Measurements from ENCODE around the gene NEO1.
"Not testable (repeated sequence)": the region's sequence is repeated elsewhere in the genome, so short reads cannot be mapped to it uniquely, and the experiment has no call there.

NEO1 gene

DNA sequence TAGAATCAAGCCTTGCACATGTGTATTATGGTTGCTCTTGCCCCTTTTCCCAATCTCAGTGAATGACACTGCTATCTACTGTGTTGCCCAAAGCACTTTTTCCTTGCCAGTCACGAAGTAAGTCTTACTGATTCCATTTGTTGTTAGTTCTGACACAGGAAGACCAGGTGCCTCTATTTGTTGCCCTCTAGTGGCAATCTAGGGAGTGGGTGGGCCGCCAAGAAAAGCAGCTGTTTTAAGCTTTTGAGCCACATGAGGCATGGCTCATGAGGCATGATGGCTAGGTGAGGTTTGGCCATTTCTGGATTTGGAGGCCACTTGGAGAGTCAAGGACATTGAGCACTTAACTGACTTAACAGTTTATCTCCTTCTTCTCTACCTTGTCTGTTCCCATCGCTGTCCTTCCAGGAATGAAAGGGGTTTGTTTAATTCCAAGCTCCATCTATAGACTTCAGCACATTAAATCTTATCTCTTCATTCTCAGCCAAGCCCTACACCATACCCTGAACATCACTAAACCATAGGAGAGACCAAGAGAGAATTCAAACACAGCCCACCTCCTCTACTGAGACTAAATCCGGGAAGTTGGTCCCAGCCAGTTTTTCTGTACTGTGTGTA, 213.4 kb downstream of the NEO1 start:
- peak; percentile 63 for DNase-seq (ENCODE audit: low spot score)

DNA sequence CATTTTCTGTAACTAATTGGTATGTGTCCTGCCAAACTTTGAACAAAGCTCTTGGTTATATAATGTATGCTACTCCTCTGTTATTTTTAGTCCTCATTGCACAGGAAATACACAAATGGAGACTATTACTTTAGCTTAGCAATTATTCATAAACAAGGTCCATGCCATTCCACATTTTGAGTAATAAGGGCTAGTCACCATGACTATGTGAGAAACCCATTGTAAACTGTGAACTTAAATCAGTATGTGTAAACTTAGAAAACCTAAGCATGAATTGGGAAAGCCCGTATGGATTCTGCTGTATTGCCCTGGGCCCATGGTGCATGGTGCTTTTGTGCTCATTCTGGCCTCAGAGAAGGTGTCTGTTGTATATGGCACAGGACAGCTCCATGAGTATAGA, 216.2 kb downstream of the NEO1 start:
- DNase-seq (ENCODE audit: low spot score), result no peak

DNA sequence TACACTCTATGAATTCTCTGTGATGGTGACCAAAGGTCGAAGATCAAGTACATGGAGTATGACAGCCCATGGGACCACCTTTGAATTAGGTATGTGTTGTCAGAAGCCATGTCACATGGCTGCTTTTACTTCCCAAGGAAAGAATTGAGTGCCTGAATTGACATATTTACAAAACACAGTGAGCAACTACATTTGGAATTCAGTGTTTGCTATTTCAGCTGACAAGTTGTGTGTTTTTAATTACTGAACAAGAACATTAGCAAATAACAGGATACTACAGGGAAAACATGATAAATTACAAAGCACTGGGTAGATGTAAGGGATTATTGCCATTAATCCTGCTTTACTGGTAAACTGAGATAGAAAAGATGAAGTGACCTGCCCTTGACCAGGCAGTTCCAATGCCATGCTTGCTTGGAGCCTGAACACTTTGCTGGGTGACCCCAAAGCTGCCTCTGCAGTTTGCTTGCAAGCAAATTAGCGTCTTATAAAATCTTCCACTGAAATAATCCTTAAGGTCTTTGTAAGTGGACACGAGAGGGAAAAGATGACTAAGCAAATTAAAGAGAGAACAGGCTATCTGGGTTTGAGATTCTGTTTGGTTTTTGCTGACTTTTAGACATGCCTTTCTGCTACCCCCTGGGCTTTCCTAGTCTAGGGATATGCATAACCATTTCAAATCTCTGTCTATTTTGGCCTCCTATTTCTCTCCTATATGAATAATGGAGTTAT, 218.3 kb downstream of the NEO1 start:
- no peak for DNase-seq (ENCODE audit: low spot score)

DNA sequence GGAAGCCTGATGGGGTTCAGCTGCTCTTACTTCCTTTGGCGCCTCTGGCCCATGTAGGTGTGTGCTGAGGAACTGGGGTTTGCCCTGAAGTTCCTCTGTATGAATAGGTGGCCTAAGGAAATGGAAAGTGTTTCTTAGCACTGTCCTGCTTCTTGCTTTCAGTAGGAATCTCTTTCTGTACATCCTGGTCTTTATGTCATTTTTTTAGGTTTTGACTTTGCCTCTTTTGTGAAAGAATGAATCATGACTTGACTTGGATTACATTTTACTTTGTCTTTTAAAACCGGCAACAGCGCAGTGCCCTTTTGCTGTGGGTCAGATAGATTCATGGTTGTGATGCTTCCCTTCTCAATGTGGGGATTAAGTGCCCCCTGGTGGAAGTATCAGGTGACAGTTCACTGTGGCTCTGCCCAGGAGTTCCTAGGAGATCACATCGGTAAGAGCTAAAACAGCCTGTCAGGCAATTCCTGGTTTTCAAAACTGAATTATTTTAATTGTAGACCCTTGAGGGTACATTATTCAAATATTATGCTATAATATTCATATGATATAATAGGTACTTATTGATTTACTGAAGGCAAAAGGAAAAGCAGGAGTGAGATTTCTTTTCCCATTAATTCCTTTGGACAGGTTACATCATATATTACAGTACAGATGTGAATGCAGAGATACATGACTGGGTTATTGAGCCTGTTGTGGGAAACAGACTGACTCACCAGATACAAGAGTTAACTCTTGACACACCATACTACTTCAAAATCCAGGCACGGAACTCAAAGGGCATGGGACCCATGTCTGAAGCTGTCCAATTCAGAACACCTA, 221.1 kb downstream of the NEO1 start:
- peak; percentile 67 for DNase-seq (ENCODE audit: low spot score)

DNA sequence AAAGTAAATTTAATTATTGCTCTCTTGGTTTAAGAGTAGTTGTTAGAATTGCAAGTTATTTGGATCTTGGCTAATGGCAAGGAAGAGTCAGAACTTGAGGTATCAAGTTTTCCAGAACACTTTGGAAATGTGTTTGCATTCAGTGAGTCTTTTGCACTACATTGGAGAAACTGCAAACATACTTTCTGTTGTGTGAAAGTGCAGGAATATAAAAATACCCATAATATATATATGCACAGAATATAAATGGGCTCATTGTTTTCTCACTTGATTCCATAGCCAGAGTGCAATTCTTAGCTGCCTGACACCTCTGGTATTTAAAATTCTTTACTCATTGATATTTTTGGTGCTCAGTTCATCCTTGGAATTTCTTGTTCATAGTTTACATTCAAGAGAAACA, 223.6 kb downstream of the NEO1 start:
- no peak for DNase-seq (ENCODE audit: low spot score)

DNA sequence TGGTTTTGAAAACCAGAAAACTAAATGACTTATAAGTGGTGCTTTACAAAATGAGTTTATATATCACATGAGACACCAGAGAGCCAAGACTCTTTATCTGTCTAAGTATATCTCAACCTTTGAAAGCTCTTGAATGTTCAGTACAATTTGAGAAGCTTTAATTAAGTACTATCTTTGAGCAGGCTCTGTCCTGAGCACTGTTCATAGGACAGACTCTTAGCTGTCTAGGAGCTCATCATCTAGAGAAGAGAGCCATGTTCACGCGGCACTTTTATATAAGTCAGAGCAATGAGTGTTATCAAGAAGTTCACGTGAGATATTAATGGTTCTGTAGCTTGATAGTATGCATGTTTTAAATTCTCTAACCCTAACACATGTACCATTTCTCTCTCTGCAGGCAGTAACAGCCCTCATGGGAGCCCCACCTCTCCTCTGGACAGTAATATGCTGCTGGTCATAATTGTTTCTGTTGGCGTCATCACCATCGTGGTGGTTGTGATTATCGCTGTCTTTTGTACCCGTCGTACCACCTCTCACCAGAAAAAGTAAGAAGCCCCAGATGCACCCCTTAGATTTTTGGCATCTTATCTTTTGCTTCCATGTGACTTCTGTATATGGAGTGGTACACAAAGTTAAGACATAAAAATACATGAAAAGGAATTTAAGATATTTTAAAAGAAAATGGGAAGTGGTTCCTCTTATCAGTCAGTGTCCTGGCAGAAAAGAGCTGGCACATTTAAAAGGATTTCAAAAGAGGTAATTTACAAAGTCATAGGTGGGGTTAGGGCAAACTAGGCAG, 230.5 kb downstream of the NEO1 start:
- no peak for DNase-seq (ENCODE audit: low spot score)

DNA sequence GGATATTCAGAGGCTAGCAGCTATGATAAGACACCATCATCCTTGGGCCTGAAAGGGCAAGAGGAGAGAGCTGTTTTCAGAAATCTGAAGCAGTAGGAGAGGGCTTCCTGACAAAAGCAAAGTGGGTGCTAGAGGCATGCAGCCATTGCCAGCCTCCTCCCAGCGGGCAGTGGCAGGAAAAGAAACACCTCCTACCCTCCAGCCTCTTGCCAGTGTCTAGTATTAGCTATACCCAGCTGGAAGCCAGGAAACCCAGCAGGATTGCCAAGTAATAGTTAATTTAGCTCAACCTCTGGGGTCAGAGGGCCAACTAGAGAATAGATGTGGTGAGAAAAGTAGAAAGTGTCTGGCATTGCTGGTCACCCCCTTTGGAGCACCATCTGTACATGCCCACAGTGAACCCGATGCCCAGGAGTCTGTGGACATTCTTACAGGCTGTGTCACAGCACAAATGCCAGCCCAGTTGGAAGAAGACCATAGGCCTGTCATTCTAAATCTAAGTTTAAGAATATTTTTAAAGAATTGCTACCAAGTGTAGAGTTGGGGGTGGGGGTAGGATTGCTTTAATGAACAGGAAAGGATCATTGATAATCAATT, 231.2 kb downstream of the NEO1 start:
- DNase-seq (ENCODE audit: low spot score), result no peak

DNA sequence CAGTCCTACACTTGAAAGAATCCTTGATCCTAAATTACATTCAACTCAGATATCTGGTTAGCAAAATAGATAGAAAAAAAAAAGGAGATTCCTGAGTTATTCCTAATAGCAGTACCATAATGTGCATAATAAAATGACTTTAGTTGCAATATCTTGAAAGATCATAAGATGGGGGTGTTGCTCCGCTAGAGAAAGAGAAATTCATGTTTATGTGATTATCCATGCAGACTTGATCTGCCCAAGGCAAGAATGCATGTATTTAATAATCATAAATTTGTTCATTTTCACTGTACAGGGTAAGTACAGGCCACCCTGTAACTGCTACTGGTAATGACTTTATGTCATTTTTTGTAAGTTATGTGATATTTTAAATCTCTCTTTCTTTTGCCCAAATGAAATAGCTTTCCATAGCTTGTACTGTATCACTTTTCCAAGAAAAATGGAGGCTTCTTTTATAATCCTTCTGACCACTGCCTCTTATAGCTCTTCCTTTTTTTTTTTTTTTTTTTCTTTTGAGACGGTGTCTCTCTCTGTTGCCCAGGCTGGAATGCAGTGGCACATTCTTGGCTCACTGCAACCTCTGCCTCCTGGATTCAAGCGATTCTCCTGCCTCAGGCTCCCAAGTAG, 231.9 kb downstream of the NEO1 start:
- DNase-seq (ENCODE audit: low spot score), result no peak

DNA sequence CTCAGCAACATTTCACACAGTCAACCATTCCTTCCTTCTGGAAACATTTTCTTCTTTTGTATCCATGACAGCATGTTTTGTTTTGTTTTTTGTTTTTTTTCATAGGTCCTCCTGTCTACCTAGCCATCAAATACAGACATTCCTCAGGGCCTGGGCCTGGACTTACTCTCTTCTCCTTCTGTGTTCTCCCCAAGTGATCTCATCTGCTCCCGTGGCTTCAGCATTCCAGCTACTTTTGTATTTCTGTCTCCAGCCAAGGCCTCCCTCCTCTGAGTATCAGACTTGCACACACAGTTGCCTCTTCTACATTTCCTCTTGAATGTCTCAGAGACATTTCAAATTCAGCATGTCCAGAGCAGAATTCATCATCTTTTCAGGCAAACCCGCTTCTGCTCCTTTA, 234.0 kb downstream of the NEO1 start:
- DNase-seq (ENCODE audit: low spot score), result no peak

DNA sequence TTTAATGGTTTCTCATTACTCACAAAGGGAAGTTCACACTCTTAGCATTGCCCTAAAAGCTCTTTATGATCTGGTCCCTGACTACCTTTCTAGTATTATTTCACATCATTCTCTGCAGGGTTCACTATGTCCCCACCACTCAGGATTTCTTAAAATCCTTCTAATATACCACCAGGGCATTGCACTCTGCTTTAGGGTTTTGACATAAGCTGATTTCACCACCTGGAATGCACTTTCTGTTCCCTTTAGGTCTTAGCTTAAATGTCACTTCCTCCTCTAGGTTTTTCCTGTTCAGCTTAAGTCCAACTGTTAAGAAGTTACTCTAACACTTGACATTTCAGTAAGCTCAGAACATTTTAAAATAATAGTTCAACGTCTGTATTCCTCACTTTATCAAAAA, 234.8 kb downstream of the NEO1 start:
- DNase-seq (ENCODE audit: low spot score), result no peak

DNA sequence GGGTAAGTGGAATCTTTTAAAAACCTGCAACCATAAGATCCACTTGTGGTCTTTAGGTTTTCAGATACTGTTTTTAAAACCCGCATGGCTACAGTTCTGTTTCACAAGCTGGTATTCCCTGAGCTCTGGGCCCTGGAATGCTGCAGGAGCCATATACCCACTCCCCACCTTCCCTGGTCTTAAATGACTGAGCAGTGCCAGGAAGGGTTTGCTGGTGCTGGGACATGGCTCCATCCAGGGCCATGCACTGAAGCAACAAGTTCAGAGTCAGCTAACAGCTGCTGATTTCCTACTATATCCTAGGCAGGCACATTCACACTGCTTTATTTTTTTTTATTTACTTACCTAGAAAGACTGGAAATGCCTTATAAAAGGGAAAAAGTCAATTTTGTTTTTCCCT, 239.2 kb downstream of the NEO1 start:
- DNase-seq (ENCODE audit: low spot score), result no peak

DNA sequence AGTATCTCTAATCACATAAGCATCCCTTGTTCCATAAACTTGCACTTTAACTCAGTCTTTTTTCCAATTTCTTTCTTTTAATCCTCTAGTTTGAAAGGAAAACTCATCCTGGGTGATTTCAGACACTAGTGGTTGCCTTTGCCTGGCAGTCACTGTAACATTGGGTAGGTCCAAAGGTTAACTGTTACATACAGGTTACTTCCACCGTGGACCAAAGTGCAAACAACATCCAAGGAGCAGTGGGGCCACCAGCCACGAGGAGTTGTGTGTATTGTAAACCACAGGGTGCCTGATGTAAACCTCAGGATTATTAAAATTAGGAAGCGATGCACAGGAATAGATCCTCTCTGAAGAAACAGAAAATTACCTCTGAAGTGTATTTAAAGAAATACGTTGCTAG, 241.5 kb downstream of the NEO1 start:
- peak; percentile 51 for DNase-seq (ENCODE audit: low spot score)

DNA sequence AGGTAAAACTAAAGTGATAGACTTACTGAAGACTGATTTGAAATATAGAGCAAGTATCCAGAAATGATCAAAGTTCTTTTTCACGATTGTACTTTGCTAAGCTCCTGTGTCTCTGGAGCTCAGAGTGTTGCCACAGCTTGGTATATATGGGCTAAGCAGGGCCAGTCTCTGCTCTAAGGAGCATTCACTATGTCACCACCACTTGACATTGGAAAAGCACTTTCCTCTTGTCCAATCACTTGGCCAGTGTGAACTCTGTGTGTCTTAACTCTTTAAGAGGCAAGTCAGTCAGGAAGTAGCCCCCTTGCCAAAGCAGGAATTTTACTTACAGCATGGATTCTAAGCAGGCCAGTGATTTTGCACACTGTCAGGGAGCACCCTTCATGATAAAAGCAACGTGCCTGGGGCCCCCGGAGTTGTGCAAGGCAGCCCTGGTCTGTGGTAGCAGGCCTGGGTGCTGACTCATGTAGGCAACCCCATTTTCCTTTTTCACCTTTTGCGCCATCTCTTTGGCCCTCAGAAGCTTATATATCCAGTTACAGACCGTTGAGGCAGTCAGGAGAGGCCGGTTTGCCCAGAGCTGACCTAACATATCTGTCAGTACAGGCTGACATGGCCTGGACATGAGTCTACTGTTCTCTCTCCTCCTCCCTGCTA, 243.5 kb downstream of the NEO1 start:
- DNase-seq (ENCODE audit: low spot score), result no peak

DNA sequence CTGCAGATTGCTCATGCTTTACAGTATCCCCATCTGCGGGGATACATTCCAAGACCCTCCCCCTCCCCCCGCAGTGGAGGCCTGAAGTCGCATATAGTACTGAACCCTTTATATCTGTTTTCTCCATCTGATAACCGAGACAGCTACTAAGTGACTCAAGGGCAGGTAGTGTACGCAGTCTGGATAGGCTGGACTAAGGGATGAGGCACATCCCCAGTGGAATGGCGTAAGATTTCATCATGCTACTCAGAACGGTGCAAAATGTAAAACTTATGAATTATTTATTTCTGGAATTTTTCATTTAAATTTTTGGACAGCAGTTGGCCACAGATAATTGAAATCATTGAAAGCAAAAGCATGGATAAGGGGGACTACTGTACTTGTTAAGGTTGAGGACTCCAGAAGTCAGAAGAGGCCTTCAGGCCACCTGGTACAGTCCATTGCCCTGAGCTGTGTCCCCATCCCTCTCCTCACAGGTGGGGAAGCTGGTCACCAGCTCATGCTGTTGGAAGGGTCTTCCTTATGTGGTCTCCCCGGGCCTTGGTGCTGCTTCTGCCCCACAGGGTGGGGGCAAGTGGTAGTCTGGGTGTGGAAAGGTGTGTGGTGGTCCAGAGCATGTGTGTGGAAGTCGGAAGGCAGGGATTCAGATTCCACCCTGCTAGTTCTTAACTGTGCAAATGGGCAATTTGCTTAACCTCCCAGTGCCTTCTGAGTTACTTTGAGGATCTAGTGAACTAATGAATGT, 244.5 kb downstream of the NEO1 start:
- no peak for DNase-seq (ENCODE audit: low spot score)

DNA sequence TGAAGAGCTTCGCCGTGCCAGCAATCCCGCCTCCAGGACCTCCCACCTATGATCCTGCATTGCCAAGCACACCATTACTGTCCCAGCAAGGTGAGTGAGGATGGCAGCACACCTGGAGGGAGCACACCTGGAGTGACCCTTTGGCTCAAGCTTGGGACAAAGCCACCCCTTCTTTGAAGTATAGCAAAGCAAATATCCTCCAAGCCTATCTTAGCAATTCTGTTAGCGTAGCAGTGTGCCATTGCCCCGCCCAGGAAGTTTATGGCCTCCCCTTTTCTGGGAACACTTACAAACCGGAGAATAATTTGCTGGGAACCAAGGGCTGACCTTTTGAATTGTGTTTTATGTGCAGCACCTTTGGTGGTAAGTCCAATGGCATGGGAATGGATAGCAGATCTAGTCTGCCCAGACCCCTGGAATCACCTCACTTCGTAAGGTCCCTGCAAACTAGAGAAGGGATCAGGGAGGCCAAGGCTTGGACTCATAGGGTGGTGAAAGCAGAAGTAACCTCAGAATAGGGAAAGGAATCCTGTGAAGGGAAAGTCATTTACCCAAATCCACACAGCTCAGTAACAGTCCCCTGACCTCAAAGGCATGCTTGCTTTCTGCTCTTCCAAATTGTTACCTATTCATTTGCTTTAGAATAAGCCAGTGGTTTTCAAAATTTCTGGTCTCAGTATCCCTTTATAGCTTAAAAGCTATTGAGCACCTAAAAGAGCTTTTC, 246.4 kb downstream of the NEO1 start:
- DNase-seq (ENCODE audit: low spot score), result no peak

DNA sequence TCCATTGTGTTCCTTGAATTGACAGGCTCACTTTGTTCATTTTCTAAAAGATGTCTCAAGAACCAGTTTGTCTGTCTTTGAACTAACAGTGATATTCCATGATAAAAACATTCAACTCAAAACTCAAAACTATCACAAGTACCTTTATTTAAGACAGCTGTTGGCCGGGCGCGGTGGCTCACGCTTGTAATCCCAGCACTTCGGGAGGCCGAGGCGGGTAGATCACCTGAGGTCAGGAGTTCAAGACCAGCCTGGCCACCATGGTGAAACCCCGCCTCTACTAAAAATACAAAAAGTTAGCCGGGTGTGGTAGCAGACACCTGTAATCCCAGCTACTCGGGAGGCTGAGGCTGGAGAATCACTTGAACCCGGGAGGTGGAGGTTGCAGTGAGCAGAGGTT, 248.0 kb downstream of the NEO1 start:
- not testable (repeated sequence) for DNase-seq (ENCODE audit: low spot score)

DNA sequence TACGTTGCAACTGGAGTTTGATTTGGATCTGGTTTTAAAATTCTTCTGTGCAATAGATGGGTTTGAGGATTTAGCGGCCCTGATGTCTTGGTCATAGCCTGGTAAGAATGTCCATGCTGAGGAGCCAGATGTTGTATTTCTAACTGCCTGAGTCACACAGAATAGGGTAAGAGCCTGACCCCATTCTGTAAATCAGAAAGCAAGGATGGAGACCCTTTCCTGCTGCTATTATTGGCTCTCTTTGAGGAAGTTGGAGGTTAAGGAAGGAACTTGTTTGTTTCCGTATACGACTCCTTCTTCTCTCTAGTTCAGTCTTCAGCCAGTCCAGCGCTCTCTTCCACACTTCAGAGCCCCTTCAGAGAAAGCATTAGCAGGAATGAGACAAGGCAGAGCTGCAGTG, 251.4 kb downstream of the NEO1 start:
- DNase-seq (ENCODE audit: low spot score), result no peak

DNA sequence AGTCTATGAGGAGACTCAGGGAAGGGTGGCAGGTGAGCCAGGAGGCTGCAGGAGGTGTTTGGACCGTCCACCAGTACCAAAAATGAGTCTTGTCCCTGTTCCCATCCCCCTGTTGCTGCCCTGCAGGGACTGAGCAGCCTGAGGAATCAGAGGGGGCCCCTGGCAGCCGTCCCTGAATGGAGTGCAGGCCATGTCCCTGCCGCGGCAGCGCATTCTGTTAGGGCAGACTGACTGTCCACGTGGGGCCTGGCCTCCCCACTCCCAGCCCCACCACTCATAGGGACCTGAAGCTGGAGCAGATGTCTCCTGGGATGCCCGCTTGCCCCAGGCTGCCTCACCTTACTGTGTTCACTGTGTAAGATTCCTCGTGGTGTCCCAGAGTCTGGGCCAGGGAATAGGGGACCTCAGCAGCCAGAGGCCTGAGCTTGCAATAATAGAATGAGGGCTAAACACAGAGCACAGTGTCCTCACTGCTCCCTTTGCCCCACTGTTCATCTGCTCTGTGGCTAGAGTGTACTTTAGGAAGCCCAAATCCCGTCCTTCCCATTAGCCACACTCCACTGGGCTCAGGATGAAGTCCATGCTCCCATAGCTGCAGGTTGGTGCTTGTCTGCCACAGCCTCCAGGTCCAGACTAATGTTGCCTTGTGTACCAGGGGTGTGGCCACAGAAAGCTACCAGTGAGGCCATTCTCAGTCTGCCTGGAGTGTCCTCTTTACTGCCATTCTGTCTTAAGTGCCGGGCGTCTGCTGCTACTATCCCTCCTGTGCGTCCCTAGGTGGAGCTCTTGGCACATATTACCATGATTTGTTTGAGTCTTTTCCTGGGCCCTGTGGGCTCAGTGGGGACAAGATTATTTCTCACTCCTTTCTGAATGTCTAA, 253.3 kb downstream of the NEO1 start:
- peak; percentile 79 for DNase-seq (ENCODE audit: low spot score)

DNA sequence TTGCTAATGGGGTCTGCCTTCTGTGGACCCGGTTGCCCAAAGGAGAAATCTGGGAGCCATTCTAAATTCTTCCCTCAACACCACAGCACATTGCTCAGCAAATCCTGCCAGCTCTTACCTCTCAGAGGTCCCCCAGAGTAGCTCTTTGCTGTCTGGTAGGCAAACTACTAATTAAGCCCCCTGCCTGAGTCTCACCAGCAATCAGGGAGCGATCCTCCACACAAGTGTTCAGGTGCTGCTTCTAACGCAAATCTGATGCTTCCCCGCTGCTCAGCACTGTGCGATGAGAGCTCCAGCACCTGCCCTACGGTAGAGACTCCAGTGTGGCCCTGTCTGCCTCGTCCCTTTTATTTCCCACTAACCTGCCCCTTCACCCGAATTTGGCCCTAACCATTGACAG, 256.0 kb downstream of the NEO1 start:
- no peak for DNase-seq (ENCODE audit: low spot score)

Measured in HuH-7 (cell line).